HepG2 (cell line): ENCODE data around the gene PTAR1. TPM values are rescaled to one million over a fixed set of nuclear protein-coding genes. Genes with fewer than 3 reads are reported as not detected.

Source experiments
- CTCF ChIP-seq: sonication (generic); formaldehyde crosslinking; IDR thresholded peaks from 2 replicates; pipeline ENCODE4 v1.5.0; 2020; ENCODE audit warnings: mild to moderate bottlenecking, missing genetic modification reagents, moderate library complexity
- E2F5 ChIP-seq: sonication (generic); formaldehyde crosslinking; conservative IDR thresholded peaks from 2 replicates; pipeline ENCODE4 v1.4.0; 2020; ENCODE audit warnings: missing genetic modification reagents
- FOXK1 ChIP-seq: sonication (generic); formaldehyde crosslinking; IDR thresholded peaks from 2 replicates; pipeline ENCODE4 v1.4.0; 2020; ENCODE audit warnings: low read depth, missing genetic modification reagents, borderline replicate concordance
- GMEB2 ChIP-seq: IDR thresholded peaks from 2 replicates; pipeline ENCODE4 v1.6.1; 2016; ENCODE audit warnings: missing biosample characterization, missing genetic modification reagents, low read depth
- HIVEP1 ChIP-seq: sonication (generic); formaldehyde crosslinking; IDR thresholded peaks from 2 replicates; pipeline ENCODE4 v1.4.0; 2020; ENCODE audit warnings: mild to moderate bottlenecking, missing genetic modification reagents
- MXI1 ChIP-seq: IDR thresholded peaks from 3 replicates; pipeline ENCODE4 v1.6.1; 2012; ENCODE audit warnings: low read depth, low read length, inconsistent platforms, borderline replicate concordance
- NFKB2 ChIP-seq: sonication (generic); formaldehyde crosslinking; IDR thresholded peaks from 2 replicates; pipeline ENCODE4 v1.4.0; 2020; ENCODE audit warnings: missing genetic modification reagents, borderline replicate concordance
- RFXAP ChIP-seq: sonication (generic); formaldehyde crosslinking; IDR thresholded peaks from 2 replicates; pipeline ENCODE4 v1.4.0; 2020; ENCODE audit warnings: missing genetic modification reagents, borderline replicate concordance
- ZFP82 ChIP-seq: sonication (generic); formaldehyde crosslinking; IDR thresholded peaks from 2 replicates; pipeline ENCODE4 v1.5.1; 2020; ENCODE audit warnings: mild to moderate bottlenecking, missing genetic modification reagents, borderline replicate concordance
- ZNF446 ChIP-seq: sonication (generic); formaldehyde crosslinking; IDR thresholded peaks from 2 replicates; pipeline ENCODE4 v1.5.0; 2020; ENCODE audit warnings: mild to moderate bottlenecking, missing genetic modification reagents
- ZNF543 ChIP-seq: sonication (generic); formaldehyde crosslinking; IDR thresholded peaks from 2 replicates; pipeline ENCODE4 v1.4.0; 2020; ENCODE audit warnings: mild to moderate bottlenecking, missing genetic modification reagents
- ZNF570 ChIP-seq: sonication (generic); formaldehyde crosslinking; IDR thresholded peaks from 2 replicates; pipeline ENCODE4 v1.4.0; 2020; ENCODE audit warnings: mild to moderate bottlenecking, missing genetic modification reagents, borderline replicate concordance
- ZNF670 ChIP-seq: sonication (generic); formaldehyde crosslinking; IDR thresholded peaks from 2 replicates; pipeline ENCODE4 v1.8.0; 2022; ENCODE audit warnings: mild to moderate bottlenecking, missing genetic modification reagents, borderline replicate concordance
- polyA plus RNA-seq, 8 experiments: library from polyadenylated mRNA; depleted of rRNA in 3 of 8; stranded (reverse) in 7 of 8; unstranded in 1 of 8; fragments of >200 nt; fragmentation: Illumina TruSeq in 4 of 8; extraction: Trizol in 4 of 8; gene quantifications; 2 replicates each; pipeline versions ENCODE4 v1.2.1 to v1.2.3, GENCODE V29; 2011 to 2016; ENCODE audit warnings: low read depth in 4 of 8, missing spikeins in 1 of 8, mixed read lengths in 1 of 8; ENCODE audit not compliant: insufficient read depth in 1 of 8
- total RNA-seq, 5 experiments: library from RNA; depleted of rRNA; stranded (reverse); fragments of >200 nt; fragmentation: Illumina TruSeq; extraction: Trizol; gene quantifications; 2 replicates each; pipeline ENCODE4 v1.2.3, GENCODE V29; 2016; ENCODE audit warnings: low read depth in 1 of 5
- TF ChIP-seq, protein P1 (sequence below): sonication (generic); formaldehyde crosslinking; IDR thresholded peaks from 2 replicates; pipeline ENCODE4 v1.4.0; 2020; ENCODE audit warnings: missing genetic modification reagents
- TF ChIP-seq, protein P2 (sequence below): sonication (generic); formaldehyde crosslinking; IDR thresholded peaks from 2 replicates; pipeline ENCODE4 v1.9.0; 2021; ENCODE audit warnings: missing genetic modification reagents, borderline replicate concordance

PTAR1 gene
- total and polyA plus RNA-seq, 2 of the 13 experiments (the other 11 are each of a cell fraction or from before 2014, with no cell fraction given) = 26.5 to 42.1 TPM

- peak; percentile 86; the same call in 1 of the 2 replicates for TF ChIP-seq ZNF670
- 0 out of 2 replicates have a peak, but pooled peaks have one; percentile 29 for TF ChIP-seq CTCF
- TF ChIP-seq ZNF446 = no peak
- no peak for TF ChIP-seq FOXK1
- no peak for TF ChIP-seq NFKB2 (CRISPR knock-in tag)
- TF ChIP-seq, protein P1, sequence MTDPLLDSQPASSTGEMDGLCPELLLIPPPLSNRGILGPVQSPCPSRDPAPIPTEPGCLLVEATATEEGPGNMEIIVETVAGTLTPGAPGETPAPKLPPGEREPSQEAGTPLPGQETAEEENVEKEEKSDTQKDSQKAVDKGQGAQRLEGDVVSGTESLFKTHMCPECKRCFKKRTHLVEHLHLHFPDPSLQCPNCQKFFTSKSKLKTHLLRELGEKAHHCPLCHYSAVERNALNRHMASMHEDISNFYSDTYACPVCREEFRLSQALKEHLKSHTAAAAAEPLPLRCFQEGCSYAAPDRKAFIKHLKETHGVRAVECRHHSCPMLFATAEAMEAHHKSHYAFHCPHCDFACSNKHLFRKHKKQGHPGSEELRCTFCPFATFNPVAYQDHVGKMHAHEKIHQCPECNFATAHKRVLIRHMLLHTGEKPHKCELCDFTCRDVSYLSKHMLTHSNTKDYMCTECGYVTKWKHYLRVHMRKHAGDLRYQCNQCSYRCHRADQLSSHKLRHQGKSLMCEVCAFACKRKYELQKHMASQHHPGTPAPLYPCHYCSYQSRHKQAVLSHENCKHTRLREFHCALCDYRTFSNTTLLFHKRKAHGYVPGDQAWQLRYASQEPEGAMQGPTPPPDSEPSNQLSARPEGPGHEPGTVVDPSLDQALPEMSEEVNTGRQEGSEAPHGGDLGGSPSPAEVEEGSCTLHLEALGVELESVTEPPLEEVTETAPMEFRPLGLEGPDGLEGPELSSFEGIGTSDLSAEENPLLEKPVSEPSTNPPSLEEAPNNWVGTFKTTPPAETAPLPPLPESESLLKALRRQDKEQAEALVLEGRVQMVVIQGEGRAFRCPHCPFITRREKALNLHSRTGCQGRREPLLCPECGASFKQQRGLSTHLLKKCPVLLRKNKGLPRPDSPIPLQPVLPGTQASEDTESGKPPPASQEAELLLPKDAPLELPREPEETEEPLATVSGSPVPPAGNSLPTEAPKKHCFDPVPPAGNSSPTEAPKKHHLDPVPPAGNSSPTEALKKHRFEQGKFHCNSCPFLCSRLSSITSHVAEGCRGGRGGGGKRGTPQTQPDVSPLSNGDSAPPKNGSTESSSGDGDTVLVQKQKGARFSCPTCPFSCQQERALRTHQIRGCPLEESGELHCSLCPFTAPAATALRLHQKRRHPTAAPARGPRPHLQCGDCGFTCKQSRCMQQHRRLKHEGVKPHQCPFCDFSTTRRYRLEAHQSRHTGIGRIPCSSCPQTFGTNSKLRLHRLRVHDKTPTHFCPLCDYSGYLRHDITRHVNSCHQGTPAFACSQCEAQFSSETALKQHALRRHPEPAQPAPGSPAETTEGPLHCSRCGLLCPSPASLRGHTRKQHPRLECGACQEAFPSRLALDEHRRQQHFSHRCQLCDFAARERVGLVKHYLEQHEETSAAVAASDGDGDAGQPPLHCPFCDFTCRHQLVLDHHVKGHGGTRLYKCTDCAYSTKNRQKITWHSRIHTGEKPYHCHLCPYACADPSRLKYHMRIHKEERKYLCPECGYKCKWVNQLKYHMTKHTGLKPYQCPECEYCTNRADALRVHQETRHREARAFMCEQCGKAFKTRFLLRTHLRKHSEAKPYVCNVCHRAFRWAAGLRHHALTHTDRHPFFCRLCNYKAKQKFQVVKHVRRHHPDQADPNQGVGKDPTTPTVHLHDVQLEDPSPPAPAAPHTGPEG = peak; percentile 60; the same call in 1 of the 2 replicates
- TF ChIP-seq ZNF570 (CRISPR knock-in tag) = no peak
- TF ChIP-seq HIVEP1 (CRISPR knock-in tag) = no peak
- TF ChIP-seq MXI1 = peak; percentile 51; the same call in 2 of the 3 replicates
- peak; percentile 85 for TF ChIP-seq ZNF543
- TF ChIP-seq ZFP82 = peak; percentile 70; the same call in 1 of the 2 replicates
- TF ChIP-seq RFXAP = peak; percentile 25; the same call in 1 of the 2 replicates
- no peak for TF ChIP-seq GMEB2 (CRISPR knock-in tag)
- TF ChIP-seq E2F5 = peak; percentile 55; the same call in 1 of the 2 replicates
- TF ChIP-seq, protein P2, sequence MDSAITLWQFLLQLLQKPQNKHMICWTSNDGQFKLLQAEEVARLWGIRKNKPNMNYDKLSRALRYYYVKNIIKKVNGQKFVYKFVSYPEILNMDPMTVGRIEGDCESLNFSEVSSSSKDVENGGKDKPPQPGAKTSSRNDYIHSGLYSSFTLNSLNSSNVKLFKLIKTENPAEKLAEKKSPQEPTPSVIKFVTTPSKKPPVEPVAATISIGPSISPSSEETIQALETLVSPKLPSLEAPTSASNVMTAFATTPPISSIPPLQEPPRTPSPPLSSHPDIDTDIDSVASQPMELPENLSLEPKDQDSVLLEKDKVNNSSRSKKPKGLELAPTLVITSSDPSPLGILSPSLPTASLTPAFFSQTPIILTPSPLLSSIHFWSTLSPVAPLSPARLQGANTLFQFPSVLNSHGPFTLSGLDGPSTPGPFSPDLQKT (CRISPR knock-in tag) = no peak
Observed at GRCh38 chr9:69759421-69760277, at the start of gene PTAR1 (continued).
